ENCODE results near the gene CFAP46. TPM values are rescaled to one million over a fixed set of nuclear protein-coding genes. Genes with fewer than 3 reads are reported as not detected.

Gene CFAP46
- total and polyA plus RNA-seq, 2 of the 4 experiments (the other 2 are of a cell fraction) = 1.3 to 1.8 TPM

- no peak for TF ChIP-seq CEBPB (IDR thresholded peaks at IDR 0.05; ENCODE audit: low read depth, low read length)
These were observed 20.3 kb downstream of the CFAP46 start (continued) for GRCh38 chr10:132921818-132922807.

GRCh38 chr10:132921086-132921485 lies 21.3 kb downstream of the CFAP46 start:
- Histone ChIP-seq H3K4me3 (ENCODE audit: insufficient read depth, low read depth, low read length) (no peak overlapping the region), H3K27ac (ENCODE audit: insufficient read depth, low read length) (no peak overlapping the region), H3K36me3 (ENCODE audit: control insufficient read depth, insufficient read depth, low read length) (no peaks in the 10 kb centered on the region), H2BK5ac (ENCODE audit: low read depth, low read length, poor library complexity, severe bottlenecking) (no peak overlapping the region), H3K9ac (ENCODE audit: low read depth, low read length) (no peak overlapping the region), H2AK5ac (ENCODE audit: low read depth, low read length) (no peak overlapping the region), H2AFZ (replicated peaks; ENCODE audit: low read length, poor library complexity) (no peak overlapping the region), H2AK9ac (replicated peaks; ENCODE audit: low read depth, low read length, poor library complexity) (no peak overlapping the region), H2BK120ac (ENCODE audit: low read depth, low read length) (no peak overlapping the region), H3K79me1 (ENCODE audit: low read depth in 1 of 2, low read length in 2 of 2) (no peaks in the 10 kb centered on the region), H3K18ac (ENCODE audit: low read depth, low read length) (no peak overlapping the region), H3K23ac (ENCODE audit: low read depth, low read length) (no peak overlapping the region), H3K9me3 (ENCODE audit: control insufficient read depth, insufficient read depth, low read length) (no peaks in the 10 kb centered on the region), H4K91ac (ENCODE audit: insufficient read depth, low read depth, low read length) (no peak overlapping the region), H2BK20ac (ENCODE audit: low read depth, low read length) (no peak overlapping the region), H3K4ac (ENCODE audit: low read depth, low read length) (no peak overlapping the region), H4K20me1 (ENCODE audit: insufficient read depth, low read length) (no peaks in the 10 kb centered on the region), H4K5ac (ENCODE audit: low read depth, low read length) (no peak overlapping the region), H2BK15ac (ENCODE audit: low read depth, low read length) (no peak overlapping the region), H3K9me1 (ENCODE audit: insufficient read depth, low read length) (no peaks in the 10 kb centered on the region), H3K56ac (ENCODE audit: extremely low read depth, insufficient read depth, low read length) (no peak overlapping the region), H3K4me1 (ENCODE audit: control insufficient read depth, insufficient read depth, low read length) (no peaks in the 10 kb centered on the region), H3K27me3 (ENCODE audit: control insufficient read depth, insufficient read depth, low read length) (no peaks in the 10 kb centered on the region), H3K14ac (replicated peaks; ENCODE audit: low read depth, low read length) (no peak overlapping the region), H3K4me2 (ENCODE audit: low read depth, low read length) (no peak overlapping the region), H4K8ac (ENCODE audit: low read depth in 2 of 2, low read length in 2 of 2) (no peak overlapping the region)
- no peak for DNase-seq
- in situ Hi-C loops (cut with MboI; ENCODE audit: low sequenced_read_pairs) (no loop called here), dilution Hi-C loops (cut with HindIII; ENCODE audit: low sequenced_read_pairs, unreplicated experiment) (no loop called here), intact Hi-C loops (cut with micrococcal nuclease) (no loop called here)
- WGBS, 2 experiments (ENCODE audit: extremely low coverage in 2 of 2, insufficient read length in 1 of 2) = 79% methylated on average over 10 of the region's 18 CpGs; no CpG with 5 or more reads in 1 of the 2 experiments
- POLR2A ChIA-PET (ENCODE audit: unreplicated experiment) = no interaction called here
- ATAC-seq (ENCODE audit: low read depth) = no peak
- no TSS peak for BruUV-seq (replicated peaks)
- CTCF ChIA-PET = no interaction called here
- TF ChIP-seq BHLHE40 (IDR thresholded peaks at IDR 0.05; ENCODE audit: low read depth, low read length) = no peak
- TF ChIP-seq NFE2L2 (IDR thresholded peaks at IDR 0.05; ENCODE audit: low read depth, low read length) = no peak
- no peak for TF ChIP-seq POLR2A (IDR thresholded peaks at IDR 0.05; ENCODE audit: low read depth, low read length)
- TF ChIP-seq MAFK (IDR thresholded peaks at IDR 0.05; ENCODE audit: low read depth, low read length) = no peak
- no peak for TF ChIP-seq CHD1 (IDR thresholded peaks at IDR 0.05; ENCODE audit: low read depth, low read length)
- TF ChIP-seq FOS (IDR thresholded peaks at IDR 0.05; ENCODE audit: low read depth, low read length) = no peak
- no peak for TF ChIP-seq RCOR1 (IDR thresholded peaks at IDR 0.05; ENCODE audit: insufficient replicate concordance, low read length)
- no peak for TF ChIP-seq CTCF (conservative IDR thresholded peaks at IDR 0.05; ENCODE audit: low read depth, low read length)
- no peak for TF ChIP-seq ELK1 (IDR thresholded peaks at IDR 0.05; ENCODE audit: borderline replicate concordance, low read depth, low read length)
- no peak for TF ChIP-seq MAZ (IDR thresholded peaks at IDR 0.05; ENCODE audit: borderline replicate concordance, low read depth, low read length)
- TF ChIP-seq RFX5 (IDR thresholded peaks at IDR 0.05; ENCODE audit: low read depth, low read length) = no peak
- TF ChIP-seq USF2 (IDR thresholded peaks at IDR 0.05; ENCODE audit: low read depth, low read length) = no peak
